Upper lobe of right lung (tissue), 1 donor: ENCODE results near the gene LDLRAD3. TPM values are rescaled to one million over a fixed set of nuclear protein-coding genes. Genes with fewer than 3 reads are reported as not detected.
A peak's percentile ranks its signal among the peaks of the same experiment; 100 is the strongest.

ENCODE experiments used
- ATAC-seq: fragments of 200-7000 bp; cut with Tn5 transposase; one replicate; pipeline ENCODE4 v1.9.1; 2020; ENCODE audit warnings: mild to moderate bottlenecking, moderate library complexity
- DNase-seq: peaks from one replicate; pipeline ENCODE4 v3.0.0-alpha.2; 2020
- H3K27ac ChIP-seq: fragments of 200-600 bp; one replicate; pipeline ENCODE4 v1.8.0; 2022
- H3K27me3 ChIP-seq: fragments of 200-600 bp; one replicate; pipeline ENCODE4 v1.8.0; 2022; ENCODE audit warnings: mild to moderate bottlenecking
- H3K36me3 ChIP-seq: fragments of 200-600 bp; one replicate; pipeline ENCODE4 v1.8.0; 2022
- H3K4me1 ChIP-seq: fragments of 200-600 bp; one replicate; pipeline ENCODE4 v1.8.0; 2022
- H3K4me3 ChIP-seq: fragments of 200-600 bp; one replicate; pipeline ENCODE4 v1.8.0; 2022; ENCODE audit warnings: mild to moderate bottlenecking
- H3K9me3 ChIP-seq: fragments of 200-600 bp; one replicate; pipeline ENCODE4 v1.8.0; 2022
- CTCF ChIP-seq: fragments of 200-600 bp; IDR thresholded peaks from one replicate; pipeline ENCODE4 v1.8.0; 2022; ENCODE audit warnings: antibody characterized with exemption
- intact Hi-C: fragments of 100-400 bp; cut with DNase I; formaldehyde crosslinking; loops from one replicate; pipeline ENCODE4 v1.11.0; 2022
- total RNA-seq: library from RNA; stranded (reverse); fragmentation: NEBNext Ultra II Directional; extraction: Animal tissue kit (Norgen Biotek cat#: 25700); gene quantifications from one replicate; pipeline ENCODE4 v1.2.1, GENCODE V29; 2021
- donor health status: DM: no; HTN: yes; CAD: no; lungs with severe emphysema.

LDLRAD3 gene
- total RNA-seq, 1 donor from 2014 or later, result 7.9 TPM

DNA sequence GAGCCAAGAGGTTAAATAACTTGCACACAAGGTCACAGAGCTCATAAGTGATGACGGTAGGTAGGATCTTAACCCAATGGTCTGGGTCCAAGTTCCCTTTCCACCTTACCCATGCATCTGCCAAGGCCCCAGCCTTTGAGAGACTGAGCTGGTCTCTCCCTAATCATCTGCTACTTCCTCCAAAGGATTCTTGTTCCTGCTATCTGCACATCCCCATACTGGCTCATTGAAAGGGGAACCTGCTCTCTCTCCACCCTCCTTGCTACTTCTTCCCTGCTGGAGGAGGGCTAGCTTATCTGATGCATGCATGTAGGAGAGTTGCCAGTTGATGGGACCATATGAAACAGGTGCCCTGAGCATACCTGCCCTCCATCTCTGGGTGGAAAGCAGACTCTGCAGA is 297.6 kb downstream of the LDLRAD3 start:
- intact Hi-C loops, result no loop called here
- peak; percentile 59 for ATAC-seq

DNA sequence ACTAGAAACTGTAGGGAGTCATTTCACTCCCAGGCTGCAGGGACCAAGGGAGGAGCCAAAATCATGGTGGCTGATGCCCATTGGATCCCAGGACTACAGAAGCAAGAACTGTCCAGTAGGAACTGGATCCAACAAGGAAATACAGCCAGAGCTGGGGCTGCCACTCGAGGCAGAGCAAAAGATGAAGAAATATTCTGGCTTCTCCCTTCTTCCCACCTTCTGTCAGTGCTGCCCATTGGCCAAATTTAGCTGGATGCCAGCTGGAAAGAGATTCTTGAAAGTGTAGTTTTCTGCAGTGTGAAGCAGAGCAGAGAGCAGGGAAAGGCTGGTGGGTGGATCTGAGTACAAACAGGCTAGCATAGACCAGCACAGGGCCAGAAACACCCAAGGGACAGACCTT is 299.8 kb downstream of the LDLRAD3 start:
- Histone ChIP-seq H3K36me3 (no peaks in the 10 kb centered on the region), H3K4me3 (no peak overlapping the region), H3K9me3 (no peaks in the 10 kb centered on the region), H3K27me3 (no peaks in the 10 kb centered on the region), H3K4me1 (no peaks in the 10 kb centered on the region), H3K27ac (no peak overlapping the region)
- DNase-seq (no peak), ATAC-seq (no peak)
- no peak for TF ChIP-seq CTCF
- intact Hi-C loops, result no loop called here

More for the DNA sequence above, 297.6 kb downstream of the LDLRAD3 start:
- Histone ChIP-seq H3K27me3 (no peaks in the 10 kb centered on the region), H3K36me3 (no peaks in the 10 kb centered on the region), H3K9me3 (no peaks in the 10 kb centered on the region), H3K4me1 (no peaks in the 10 kb centered on the region), H3K27ac (no peak overlapping the region), H3K4me3 (no peak overlapping the region)
- DNase-seq, result no peak
- no peak for TF ChIP-seq CTCF

DNA sequence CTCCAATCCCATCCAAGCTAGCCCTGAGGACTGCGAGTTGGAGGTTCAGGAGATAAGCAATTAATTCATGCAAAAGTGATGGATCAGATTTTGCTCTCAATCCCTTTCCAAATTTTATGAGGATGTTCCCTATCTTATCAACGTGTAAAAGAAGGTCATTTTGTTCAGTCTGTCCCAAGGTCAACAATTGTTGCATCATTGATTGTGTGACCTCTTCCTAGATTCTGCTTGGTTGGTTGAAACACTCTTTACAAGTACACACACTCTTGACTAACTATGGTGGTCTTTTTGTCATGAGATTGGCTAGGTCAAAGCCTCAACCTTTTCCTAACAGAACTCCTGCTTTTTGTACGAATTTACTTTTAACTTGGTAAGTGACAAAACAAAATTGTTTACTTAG is 303.6 kb downstream of the LDLRAD3 start:
- Histone ChIP-seq H3K4me3 (no peak overlapping the region), H3K4me1 (no peaks in the 10 kb centered on the region), H3K27ac (no peak overlapping the region), H3K27me3 (no peaks in the 10 kb centered on the region), H3K9me3 (no peaks in the 10 kb centered on the region), H3K36me3 (no peaks in the 10 kb centered on the region)
- no peak for DNase-seq
- no peak for TF ChIP-seq CTCF
- no peak for ATAC-seq
- intact Hi-C loops, result no loop called here

- Histone ChIP-seq H3K27ac (no peak overlapping the region), H3K4me1 (no peaks in the 10 kb centered on the region), H3K36me3 (no peaks in the 10 kb centered on the region), H3K9me3 (no peaks in the 10 kb centered on the region), H3K4me3 (no peak overlapping the region), H3K27me3 (no peaks in the 10 kb centered on the region)
- intact Hi-C loops, result no loop called here
- TF ChIP-seq CTCF, result no peak
- no peak for DNase-seq
- no peak for ATAC-seq
Observed at GRCh38 chr11:36248436-36248835, 304.6 kb downstream of the LDLRAD3 start.

GRCh38 chr11:36249246-36249645 is 305.4 kb downstream of the LDLRAD3 start:
- H3K27me3 ChIP-seq, result no peaks in the 10 kb centered on the region
- H3K9me3 ChIP-seq, result no peaks in the 10 kb centered on the region
- H3K4me1 ChIP-seq, result no peaks in the 10 kb centered on the region
- H3K36me3 ChIP-seq, result no peaks in the 10 kb centered on the region
- no peak overlapping the region for H3K27ac ChIP-seq
- no peak for TF ChIP-seq CTCF
- no peak for DNase-seq
- no peak overlapping the region for H3K4me3 ChIP-seq
- intact Hi-C loops, result no loop called here
- ATAC-seq, result peak; percentile 86

GRCh38 chr11:36251823-36252222 is 308.0 kb downstream of the LDLRAD3 start:
- no peaks in the 10 kb centered on the region for H3K36me3 ChIP-seq
- no peaks in the 10 kb centered on the region for H3K4me1 ChIP-seq
- TF ChIP-seq CTCF, result no peak
- H3K4me3 ChIP-seq, result no peak overlapping the region
- H3K27ac ChIP-seq, result no peak overlapping the region
- ATAC-seq (no peak), DNase-seq (no peak)
- no peaks in the 10 kb centered on the region for H3K9me3 ChIP-seq
- intact Hi-C loops, result no loop called here
- H3K27me3 ChIP-seq, result no peaks in the 10 kb centered on the region
